Endothelial cell of umbilical vein (primary cell): ENCODE measurements around the gene WWC1. TPM values are rescaled to one million over a fixed set of nuclear protein-coding genes. Genes with fewer than 3 reads are reported as not detected.

Source experiments
- BruUV-seq: library from RNA; stranded (reverse); fragments of 400-500 nt; replicated peaks from 2 replicates; lab custom pipeline; 2021; lab: Mats Ljungman, UMichigan
- CTCF ChIA-PET: fragments of 300-600, 350-600 bp; sonication (Branson Sonifier 250); formaldehyde crosslinking; loops from one replicate; lab custom pipeline; 2021; ENCODE audit warnings: antibody characterized with exemption, inconsistent platforms; lab: Charles Lee
- POLR2A ChIA-PET: fragments of 300-600, 350-600 bp; sonication (Branson Sonifier 250); formaldehyde crosslinking; loops from one replicate; lab custom pipeline; 2021; ENCODE audit warnings: antibody characterized with exemption, inconsistent platforms; lab: Charles Lee
- DNase-seq: peaks from one replicate; pipeline ENCODE4 v3.0.0-alpha.2; 2011; ENCODE audit warnings: low read depth, low spot score
- FAIRE-seq: peaks from 2 replicates; lab custom pipeline; 2011; peaks lifted over from hg19 to GRCh38; lab: Jason Lieb, UNC
- H2AFZ ChIP-seq: 2 replicates; pipeline ENCODE4 v1.6.0; 2012; ENCODE audit warnings: low read depth, low read length, control low read depth, inconsistent platforms
- H3K27ac ChIP-seq: 2 replicates; pipeline ENCODE4 v1.5.1; 2011; ENCODE audit warnings: low read depth, mild to moderate bottlenecking, control low read depth, low read length, moderate library complexity; ENCODE audit not compliant: insufficient read depth
- H3K27me3 ChIP-seq, 2 experiments: 2 replicates each; pipeline versions ENCODE4 v1.6.0 to v1.6.1; 2011; ENCODE audit warnings: low read length in 2 of 2, mixed read lengths in 1 of 2; ENCODE audit not compliant: control insufficient read depth in 2 of 2, insufficient read depth in 2 of 2
- H3K36me3 ChIP-seq, 2 experiments: 2 replicates in 1 of 2; 3 replicates in 1 of 2; pipeline ENCODE4 v1.5.1; 2011; ENCODE audit warnings: low read length in 2 of 2, mild to moderate bottlenecking in 1 of 2, moderate library complexity in 1 of 2; ENCODE audit not compliant: control insufficient read depth in 2 of 2, insufficient read depth in 2 of 2; ENCODE audit errors: extremely low read depth in 1 of 2
- H3K4me1 ChIP-seq: 3 replicates; pipeline ENCODE4 v1.5.1; 2011; ENCODE audit warnings: mild to moderate bottlenecking, low read length; ENCODE audit not compliant: control insufficient read depth, insufficient read depth; ENCODE audit errors: extremely low read depth
- H3K4me2 ChIP-seq: 2 replicates; pipeline ENCODE4 v1.6.1; 2011; ENCODE audit warnings: low read length, control low read depth, mixed read lengths; ENCODE audit not compliant: insufficient read depth
- H3K4me3 ChIP-seq, 3 experiments: fragments of 200-600 bp in 1 of 3; sonication (generic), shearing (Covaris generic) in 1 of 3; replicated peaks in 1 of 3; 2 replicates each; pipeline ENCODE4 v1.5.1; 2011 to 2016; ENCODE audit warnings: control low read depth in 3 of 3, low read length in 3 of 3, mild to moderate bottlenecking in 2 of 3, inconsistent platforms in 1 of 3, low read depth in 1 of 3, moderate library complexity in 1 of 3; ENCODE audit not compliant: insufficient read depth in 1 of 3
- H3K79me2 ChIP-seq: 2 replicates; pipeline ENCODE4 v1.6.0; 2012; ENCODE audit warnings: low read length, inconsistent platforms; ENCODE audit not compliant: control insufficient read depth, insufficient read depth
- H3K9ac ChIP-seq: replicated peaks from 2 replicates; pipeline ENCODE3; 2011; ENCODE audit warnings: low read length, control low read depth; ENCODE audit not compliant: insufficient read depth; ENCODE audit errors: extremely low read depth
- H3K9me1 ChIP-seq: replicated peaks from 3 replicates; pipeline ENCODE4 v1.6.0; 2011; ENCODE audit warnings: mild to moderate bottlenecking, low read length; ENCODE audit not compliant: control insufficient read depth, insufficient read depth; ENCODE audit errors: extremely low read depth
- H3K9me3 ChIP-seq: replicated peaks from 2 replicates; pipeline ENCODE4 v1.5.1; 2012; ENCODE audit warnings: low read length, inconsistent platforms; ENCODE audit not compliant: control insufficient read depth, insufficient read depth
- H4K20me1 ChIP-seq: replicated peaks from 2 replicates; pipeline ENCODE3; 2011; ENCODE audit warnings: mild to moderate bottlenecking, low read length; ENCODE audit not compliant: control insufficient read depth, insufficient read depth; ENCODE audit errors: extremely low read depth
- CTCF ChIP-seq, 2 donors: IDR thresholded peaks; 1 replicate in 1 of 2; 2 replicates in 1 of 2; pipeline ENCODE4 v1.5.1; 2011; ENCODE audit warnings: low read length in 2 of 2, mild to moderate bottlenecking in 2 of 2, moderate library complexity in 2 of 2, control low read depth in 1 of 2, inconsistent platforms in 1 of 2, low read depth in 1 of 2; ENCODE audit not compliant: insufficient read depth in 1 of 2; ENCODE audit errors: extremely low read depth in 1 of 2
- EZH2 ChIP-seq: IDR thresholded peaks from 2 replicates; pipeline ENCODE4 v1.6.1; 2012; ENCODE audit warnings: borderline replicate concordance, low read depth, mild to moderate bottlenecking, moderate library complexity, low read length, inconsistent platforms; ENCODE audit not compliant: severe bottlenecking
- FOS ChIP-seq: IDR thresholded peaks from 2 replicates; pipeline ENCODE4 v1.6.1; 2011; ENCODE audit warnings: mild to moderate bottlenecking, low read length, moderate library complexity, borderline replicate concordance; ENCODE audit not compliant: insufficient read depth
- GATA2 ChIP-seq: IDR thresholded peaks from 2 replicates; pipeline ENCODE4 v1.7.0; 2011; ENCODE audit warnings: low read depth, mild to moderate bottlenecking, moderate library complexity, mixed read lengths, low read length; ENCODE audit not compliant: insufficient read length, insufficient read depth
- JUN ChIP-seq: IDR thresholded peaks from 2 replicates; pipeline ENCODE4 v1.6.1; 2011; ENCODE audit warnings: borderline replicate concordance, low read depth; ENCODE audit not compliant: insufficient read length, insufficient read depth
- MYC ChIP-seq: IDR thresholded peaks from one replicate; pipeline ENCODE4 v1.6.1; 2011; ENCODE audit warnings: mild to moderate bottlenecking, low read depth, low read length
- POLR2A ChIP-seq: IDR thresholded peaks from 2 replicates; pipeline ENCODE4 v1.6.1; 2012; ENCODE audit warnings: low read depth, mild to moderate bottlenecking, control low read depth, low read length
- POLR2AphosphoS5 ChIP-seq: IDR thresholded peaks from 2 replicates; pipeline ENCODE4 v1.6.1; 2012; ENCODE audit warnings: low read depth, mild to moderate bottlenecking, control low read depth, low read length, moderate library complexity; ENCODE audit not compliant: insufficient read depth
- dilution Hi-C: fragments of 300-500 bp; cut with MboI; formaldehyde crosslinking; loops from one replicate; pipeline ENCODE4 v1.15.0; 2019; ENCODE audit warnings: low sequenced_read_pairs; ENCODE audit not compliant: extremely low pct_ligation_motif_present
- intact Hi-C: fragments of 100-400 bp; cut with micrococcal nuclease; formaldehyde crosslinking; loops from one replicate; pipeline ENCODE4 v1.10.0; 2022
- polyA plus RNA-seq, 4 experiments: library from polyadenylated mRNA; depleted of rRNA in 3 of 4; stranded (reverse) in 3 of 4; unstranded in 1 of 4; fragments of >200 nt; gene quantifications; 2 replicates each; pipeline versions ENCODE4 v1.2.1 to v1.2.3, GENCODE V29; 2011 to 2012; ENCODE audit warnings: missing spikeins in 1 of 4
- total RNA-seq: library from RNA; stranded (reverse); gene quantifications from 2 replicates; pipeline ENCODE4 v1.2.3, GENCODE V29; 2021
- TF ChIP-seq, protein P1 (sequence below): IDR thresholded peaks from 2 replicates; pipeline ENCODE4 v1.6.1; 2011; ENCODE audit not compliant: insufficient read depth, insufficient read length

WWC1 gene
- total and polyA plus RNA-seq, 2 donors (not counting 3 experiments of a cell fraction or from before 2014, with no cell fraction given) = 0.03 to 0.91 TPM

GRCh38 chr5:168334695-168335094 is 43.2 kb downstream of the WWC1 start:
- dilution Hi-C loops = no loop called here
- no peaks in the 10 kb centered on the region for H3K79me2 ChIP-seq

More at GRCh38 chr5:168334695-168335094, 43.2 kb downstream of the WWC1 start:
- ChIA-PET POLR2A (no interaction called here), CTCF (no interaction called here)
- FAIRE-seq (no peak), DNase-seq (no peak)
- Histone ChIP-seq H3K9ac (no peak overlapping the region), H3K4me1 (no peaks in the 10 kb centered on the region), H4K20me1 (no peaks in the 10 kb centered on the region), H2AFZ (no peak overlapping the region), H3K27me3 (no peaks in the 10 kb centered on the region), H3K27ac (no peak overlapping the region), H3K4me2 (no peak overlapping the region), H3K4me3 (no peak overlapping the region), H3K36me3 (no peaks in the 10 kb centered on the region), H3K9me1 (no peaks in the 10 kb centered on the region), H3K9me3 (no peaks in the 10 kb centered on the region)
- no peak for TF ChIP-seq GATA2
- no peak for TF ChIP-seq FOS
- TF ChIP-seq EZH2 = no peak
- no peak for TF ChIP-seq JUN
- TF ChIP-seq POLR2AphosphoS5 = no peak
- TF ChIP-seq POLR2A = no peak
- TF ChIP-seq, protein P1, sequence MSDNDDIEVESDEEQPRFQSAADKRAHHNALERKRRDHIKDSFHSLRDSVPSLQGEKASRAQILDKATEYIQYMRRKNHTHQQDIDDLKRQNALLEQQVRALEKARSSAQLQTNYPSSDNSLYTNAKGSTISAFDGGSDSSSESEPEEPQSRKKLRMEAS = no peak
- no peak for TF ChIP-seq MYC
- TF ChIP-seq CTCF (IDR thresholded peaks at IDR 0.05; ENCODE audit: extremely low read depth in 1 of 2, insufficient read depth in 1 of 2, low read depth in 1 of 2, low read length in 2 of 2) = no peak
- no TSS peak for BruUV-seq
- intact Hi-C loops = no loop called here
